GM10847 (cell line): Measurements from ENCODE around the gene MED25.

Experiments
- POLR2A ChIP-seq: IDR thresholded peaks from 2 replicates; pipeline ENCODE4 v1.6.1; 2011; ENCODE audit not compliant: insufficient read length; ENCODE audit errors: extremely low read depth

The MED25 gene

GRCh38 chr19:49823472-49823871, 5.4 kb downstream of the MED25 start:
- TF ChIP-seq POLR2A = no peak

- TF ChIP-seq POLR2A = no peak
Measured at GRCh38 chr19:49824662-49825061, 6.6 kb downstream of the MED25 start.

- no peak for TF ChIP-seq POLR2A
Measured at GRCh38 chr19:49827034-49827433, 8.9 kb downstream of the MED25 start.

- TF ChIP-seq POLR2A = no peak
Measured at GRCh38 chr19:49829200-49829599, 11.1 kb downstream of the MED25 start.

GRCh38 chr19:49829721-49830120, 11.6 kb downstream of the MED25 start:
- no peak for TF ChIP-seq POLR2A

- TF ChIP-seq POLR2A = no peak
Measured at GRCh38 chr19:49830766-49831165, 12.7 kb downstream of the MED25 start.

- no peak for TF ChIP-seq POLR2A
Measured at GRCh38 chr19:49831592-49831991, 13.5 kb downstream of the MED25 start.

GRCh38 chr19:49832556-49832955, 14.5 kb downstream of the MED25 start:
- no peak for TF ChIP-seq POLR2A

- TF ChIP-seq POLR2A = no peak
Measured at GRCh38 chr19:49833599-49833998, 15.5 kb downstream of the MED25 start.

GRCh38 chr19:49835562-49835961, 17.5 kb downstream of the MED25 start:
- TF ChIP-seq POLR2A = no peak

GRCh38 chr19:49836176-49837008, 18.3 kb downstream of the MED25 start:
- no peak for TF ChIP-seq POLR2A

GRCh38 chr19:49837009-49837310, 18.9 kb downstream of the MED25 start:
- no peak for TF ChIP-seq POLR2A

GRCh38 chr19:49837425-49837824, 19.3 kb downstream of the MED25 start:
- TF ChIP-seq POLR2A = no peak

GRCh38 chr19:49838885-49839588, 20.9 kb downstream of the MED25 start:
- no peak for TF ChIP-seq POLR2A

- TF ChIP-seq POLR2A = no peak
Measured at GRCh38 chr19:49839713-49840112, 21.6 kb downstream of the MED25 start.

- TF ChIP-seq POLR2A = no peak
Measured at GRCh38 chr19:49840321-49840720, 22.2 kb downstream of the MED25 start.
